ENCODE data around the gene R3HCC1L.
"Not testable (repeated sequence)": the region's sequence is repeated elsewhere in the genome, so short reads cannot be mapped to it uniquely, and the experiment has no call there.

Gene R3HCC1L

DNA sequence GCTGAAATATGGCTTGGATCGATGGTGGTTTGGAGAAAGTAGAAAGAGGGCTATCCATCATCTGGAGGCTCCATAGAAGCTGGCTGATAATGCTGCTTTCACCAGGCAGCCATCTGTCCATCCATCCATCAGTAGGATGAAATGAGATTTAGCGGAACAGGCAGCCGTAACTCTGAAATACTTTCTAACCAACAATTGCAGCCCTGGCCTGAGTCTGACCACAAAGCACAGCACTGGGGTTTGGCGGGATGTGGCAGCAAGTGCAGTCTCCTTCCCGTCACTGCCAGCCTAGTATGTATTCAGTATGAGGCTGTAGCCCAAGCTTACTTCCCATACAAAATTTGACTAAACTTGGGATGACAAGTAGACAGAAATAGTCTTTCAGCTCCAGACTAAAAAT is 38.0 kb downstream of the R3HCC1L start:
- no peak for DNase-seq (ENCODE audit: low spot score)

DNA sequence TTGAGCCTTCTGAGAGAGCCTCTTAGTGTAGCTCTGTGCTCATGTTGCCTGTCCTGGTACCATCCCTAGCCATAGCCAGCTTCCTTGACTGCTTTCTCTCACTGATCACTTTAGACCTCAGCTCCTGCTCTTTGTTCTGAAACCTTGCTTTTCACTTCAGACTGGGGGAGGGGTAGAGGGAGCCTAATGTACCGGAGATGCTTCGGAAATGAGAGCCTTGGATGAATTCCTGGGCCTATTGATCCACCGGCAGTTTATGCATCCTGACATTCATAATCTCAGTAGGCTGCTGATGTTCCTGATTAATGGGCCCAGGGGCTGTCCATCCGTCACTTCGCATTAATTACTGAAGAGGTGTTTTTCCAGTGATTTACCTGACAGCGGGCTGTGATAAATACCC is 38.8 kb downstream of the R3HCC1L start:
- DNase-seq (ENCODE audit: low spot score), result no peak

- not testable (repeated sequence) for DNase-seq (ENCODE audit: low spot score)
These were observed 48.0 kb downstream of the R3HCC1L start for GRCh38 chr10:98182351-98182915.

DNA sequence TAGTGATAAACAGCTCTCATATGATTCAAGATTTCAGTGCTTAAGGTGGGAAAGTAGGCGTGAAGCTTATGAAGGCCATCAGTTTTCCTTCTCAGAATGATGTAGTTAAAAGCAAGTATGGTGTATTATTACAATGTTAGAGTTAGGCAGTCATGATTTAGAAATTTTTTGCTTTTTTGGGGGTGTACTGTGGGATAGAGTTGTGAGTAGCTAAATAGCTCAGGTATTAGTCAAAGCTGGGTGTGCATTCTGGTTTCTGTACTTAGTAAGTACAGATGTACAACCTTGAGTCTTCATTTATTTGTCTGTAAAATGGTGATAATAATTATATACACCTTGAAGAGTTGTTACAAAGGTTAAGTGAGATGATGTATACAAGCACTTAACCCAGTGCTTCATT is 52.2 kb downstream of the R3HCC1L start:
- no peak for DNase-seq (ENCODE audit: low spot score)

GRCh38 chr10:98190773-98191172 is 56.3 kb downstream of the R3HCC1L start:
- not testable (repeated sequence) for DNase-seq (ENCODE audit: low spot score)

DNA sequence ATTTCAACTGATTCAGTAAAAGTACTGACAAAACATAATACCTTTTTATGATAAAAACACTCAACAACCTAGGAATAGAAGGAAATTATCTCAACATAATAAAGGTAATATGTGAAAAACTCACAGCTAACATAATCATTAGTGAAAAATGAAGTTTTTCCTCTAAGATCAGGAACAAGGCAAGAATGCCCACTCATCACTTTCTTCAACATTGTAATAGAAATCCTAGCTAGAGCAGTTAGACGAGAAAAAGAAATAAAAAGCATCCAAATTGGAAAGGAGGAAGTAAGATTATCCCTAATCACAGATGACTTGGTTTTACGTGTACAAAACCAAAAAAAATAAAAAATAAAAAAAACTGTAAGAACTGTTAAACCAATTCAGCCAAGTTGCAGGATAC is 58.6 kb downstream of the R3HCC1L start:
- DNase-seq (ENCODE audit: low spot score), result no peak

GRCh38 chr10:98194633-98195032 is 60.2 kb downstream of the R3HCC1L start:
- DNase-seq (ENCODE audit: low spot score), result no peak

- no peak for DNase-seq (ENCODE audit: low spot score)
These were observed 60.7 kb downstream of the R3HCC1L start for GRCh38 chr10:98195120-98195519.

- DNase-seq (ENCODE audit: low spot score), result no peak
These were observed 62.5 kb downstream of the R3HCC1L start for GRCh38 chr10:98196985-98197384.

DNA sequence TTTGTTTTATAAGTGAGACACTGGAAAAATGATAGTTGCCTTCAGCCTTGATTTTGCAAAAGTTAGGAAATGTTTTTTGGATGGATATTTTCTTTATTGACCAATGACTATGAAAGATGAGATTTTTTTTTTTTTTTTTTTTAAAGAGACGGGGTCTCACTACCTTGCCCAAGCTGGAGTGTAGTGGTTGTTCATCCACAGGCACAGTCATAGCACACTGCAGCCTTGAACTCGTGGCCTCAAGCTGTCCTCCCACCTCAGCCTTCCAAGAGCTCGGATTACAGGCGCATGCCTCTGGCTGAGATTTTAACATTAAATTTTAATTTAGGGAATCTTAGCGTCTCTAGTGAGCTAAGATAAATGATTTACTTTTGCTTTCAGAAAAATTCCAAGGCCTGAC is 67.3 kb downstream of the R3HCC1L start:
- DNase-seq (ENCODE audit: low spot score), result no peak

DNA sequence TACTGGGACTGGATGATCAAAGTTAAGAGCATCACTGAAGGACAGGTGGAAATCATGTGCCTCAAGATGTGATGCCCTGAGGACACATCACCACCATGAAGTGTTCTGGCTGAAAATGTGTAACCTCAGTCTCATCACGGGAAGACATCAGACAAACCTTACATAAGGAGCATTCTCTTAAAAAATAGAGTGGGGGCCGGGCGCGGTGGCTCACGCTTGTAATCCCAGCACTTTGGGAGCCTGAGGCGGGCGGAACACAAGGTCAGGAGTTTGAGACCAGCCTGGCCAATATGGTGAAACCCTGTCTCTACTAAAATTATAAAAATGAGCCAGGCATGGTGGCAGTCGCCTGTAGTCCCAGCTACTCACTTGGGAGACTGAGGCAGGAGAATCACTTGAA is 67.9 kb downstream of the R3HCC1L start:
- DNase-seq (ENCODE audit: low spot score), result no peak

DNA sequence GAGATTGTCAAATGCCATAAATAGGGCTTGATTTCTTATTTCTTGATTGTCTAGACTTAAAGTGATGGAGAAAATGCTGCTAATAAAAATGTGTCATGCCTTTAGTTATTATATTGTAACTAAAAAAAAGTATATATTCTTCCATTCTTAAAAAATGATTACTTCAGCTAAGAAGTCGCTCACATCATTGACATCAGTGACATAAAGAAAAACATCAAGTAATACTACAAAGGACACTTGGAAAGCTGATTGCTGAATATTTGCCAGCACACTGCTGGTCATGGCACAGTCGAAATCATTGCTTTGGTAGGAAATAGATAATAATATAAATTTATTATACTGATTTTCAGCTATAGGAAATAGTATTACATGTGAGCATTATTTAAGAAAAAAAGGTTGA is 70.9 kb downstream of the R3HCC1L start:
- no peak for DNase-seq (ENCODE audit: low spot score)

DNA sequence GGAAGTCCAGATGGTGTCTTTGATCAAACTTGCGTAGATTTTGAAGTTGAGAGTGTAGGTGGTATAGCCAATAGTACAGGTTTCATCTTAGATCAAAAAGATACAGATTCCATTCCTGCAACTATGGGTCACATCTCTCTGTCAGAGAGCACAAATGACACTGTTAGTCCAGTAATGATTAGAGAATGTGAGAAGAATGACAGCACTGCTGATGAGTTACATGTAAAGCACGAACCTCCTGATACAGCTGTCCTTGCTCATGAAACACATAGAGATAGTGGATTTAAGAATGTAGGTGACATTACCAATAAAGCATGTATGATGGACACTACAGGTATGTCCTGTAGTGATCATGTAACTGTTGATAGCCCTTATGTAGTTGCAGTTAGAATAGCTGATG is 74.5 kb downstream of the R3HCC1L start:
- no peak for DNase-seq (ENCODE audit: low spot score)

GRCh38 chr10:98209441-98209840 is 75.0 kb downstream of the R3HCC1L start:
- no peak for DNase-seq (ENCODE audit: low spot score)

DNA sequence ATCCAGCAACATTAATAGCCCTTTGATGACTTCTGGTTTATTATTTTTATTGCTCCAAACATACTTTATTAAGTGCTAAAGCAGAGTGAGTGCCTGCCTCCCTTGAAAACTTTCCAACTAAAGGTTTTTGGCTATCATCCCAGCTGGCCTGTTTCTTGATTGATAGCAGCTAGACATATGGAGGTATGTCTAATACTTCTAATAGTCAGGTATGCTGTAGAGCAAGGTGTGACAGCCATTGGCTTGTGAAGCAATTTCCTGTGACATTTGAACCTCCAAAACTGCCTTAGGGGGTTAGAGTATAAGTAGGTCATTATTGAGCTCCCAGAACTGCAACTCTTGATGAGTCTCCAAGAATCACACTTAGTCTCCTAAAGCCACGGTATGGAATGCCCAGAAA is 77.7 kb downstream of the R3HCC1L start:
- DNase-seq (ENCODE audit: low spot score), result no peak

GRCh38 chr10:98213740-98214139 is 79.3 kb downstream of the R3HCC1L start:
- no peak for DNase-seq (ENCODE audit: low spot score)

- DNase-seq (ENCODE audit: low spot score), result no peak
These were observed 80.9 kb downstream of the R3HCC1L start for GRCh38 chr10:98215373-98215772.

- DNase-seq (ENCODE audit: low spot score), result no peak
These were observed 83.3 kb downstream of the R3HCC1L start for GRCh38 chr10:98217801-98218200.

DNA sequence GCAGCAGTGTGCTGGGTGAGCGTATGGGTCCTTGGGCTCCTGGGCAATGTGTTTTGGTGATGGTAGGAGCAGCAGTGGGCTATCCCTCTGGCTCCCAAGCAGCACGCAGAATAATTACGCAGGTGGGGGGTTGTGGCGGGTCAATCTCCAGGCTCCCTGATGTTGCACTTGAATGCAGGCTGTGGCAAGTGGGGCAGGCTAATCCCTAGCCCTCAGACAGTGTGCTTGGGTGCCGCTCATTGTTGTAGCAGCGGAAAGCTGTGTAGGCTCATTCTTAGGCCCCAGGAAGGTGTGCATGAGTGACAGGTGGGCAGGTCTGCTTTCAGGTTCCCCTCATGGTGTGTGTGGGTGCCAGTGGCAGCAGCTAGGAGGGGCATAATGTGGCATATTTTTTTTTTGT is 89.4 kb downstream of the R3HCC1L start:
- no peak for DNase-seq (ENCODE audit: low spot score)

DNA sequence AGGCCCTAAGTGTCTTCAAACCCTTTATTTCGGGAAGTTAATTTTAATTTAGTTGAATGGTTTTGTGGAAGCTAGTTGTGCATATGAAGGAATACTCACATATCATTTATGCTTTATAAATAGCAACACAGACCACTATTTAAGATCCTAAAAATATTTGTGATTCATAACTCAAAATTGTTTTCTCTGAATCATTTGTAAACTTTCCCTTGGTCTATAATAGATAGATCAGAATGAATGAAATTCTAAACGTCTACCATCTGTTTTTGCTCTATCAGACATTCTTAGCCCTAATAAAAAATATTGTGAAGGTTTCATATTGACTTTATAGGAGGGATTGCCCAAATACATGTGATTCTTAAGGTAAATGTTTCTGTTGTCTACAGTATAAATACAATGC is 90.1 kb downstream of the R3HCC1L start:
- no peak for DNase-seq (ENCODE audit: low spot score)

DNA sequence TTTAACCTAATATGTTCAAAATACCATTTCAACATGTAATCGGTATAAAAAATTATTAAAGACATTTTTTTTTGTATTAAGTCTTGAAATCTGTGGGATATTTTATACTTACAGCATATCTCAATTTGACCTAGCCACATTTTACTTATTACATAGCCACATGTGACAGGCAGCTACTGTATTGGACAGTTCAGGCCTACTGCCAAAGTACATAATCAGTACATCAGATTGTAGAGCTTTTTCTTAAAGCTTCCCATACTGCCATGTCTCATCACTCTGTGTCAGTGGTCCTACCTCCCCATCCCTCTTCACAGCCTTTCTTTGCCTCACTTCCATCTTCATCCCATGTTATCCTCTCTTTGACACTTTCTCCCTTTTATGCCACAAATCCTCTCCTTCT is 90.5 kb downstream of the R3HCC1L start:
- no peak for DNase-seq (ENCODE audit: low spot score)

DNA sequence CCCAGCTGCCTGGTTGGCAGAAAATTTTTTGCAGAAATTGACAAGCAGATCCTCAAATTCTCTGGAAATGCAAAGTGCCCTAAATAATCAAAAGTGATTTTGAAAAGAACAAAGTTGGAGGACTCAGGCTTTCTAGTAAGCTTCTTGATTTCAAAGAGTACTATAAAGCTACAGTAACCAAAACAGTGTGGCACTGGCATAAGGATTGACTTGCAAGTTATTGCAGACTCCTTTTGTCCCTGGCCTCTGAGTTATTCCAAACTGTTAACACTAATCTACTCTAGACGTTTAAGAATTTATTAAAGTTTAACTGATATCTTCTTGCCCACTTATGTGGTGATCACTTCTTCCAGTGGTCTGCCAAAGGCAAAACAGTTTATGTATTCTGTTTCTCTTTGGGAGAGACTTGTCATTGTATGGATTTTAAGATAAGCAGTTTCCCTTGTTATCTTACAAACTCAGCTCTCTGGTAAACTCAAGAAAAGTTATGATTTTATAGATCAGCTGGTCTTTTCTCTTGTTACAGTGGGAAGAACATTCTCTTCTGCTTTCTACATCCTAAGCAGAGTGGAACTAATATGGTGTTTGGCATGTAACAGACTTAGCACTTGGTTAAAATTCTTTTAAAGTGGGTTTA is 92.2 kb downstream of the R3HCC1L start:
- DNase-seq (ENCODE audit: low spot score), result no peak

DNA sequence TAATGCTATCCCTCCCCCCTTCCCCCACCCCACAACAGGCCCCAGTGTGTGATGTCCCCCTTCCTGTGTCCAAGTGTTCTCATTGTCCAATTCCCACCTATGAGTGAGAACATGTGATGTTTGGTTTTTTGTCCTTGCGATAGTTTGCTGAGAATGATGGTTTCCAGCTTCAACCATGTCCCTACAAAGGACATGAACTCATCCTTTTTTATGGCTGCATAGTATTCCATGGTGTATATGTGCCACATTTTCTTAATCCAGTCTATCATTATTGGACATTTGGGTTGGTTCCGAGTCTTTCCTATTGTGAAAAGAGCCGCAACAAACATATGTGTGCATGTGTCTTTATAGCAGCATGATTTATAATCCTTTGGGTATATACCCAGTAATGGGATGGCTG is 93.3 kb downstream of the R3HCC1L start:
- not testable (repeated sequence) for DNase-seq (ENCODE audit: low spot score)

DNA sequence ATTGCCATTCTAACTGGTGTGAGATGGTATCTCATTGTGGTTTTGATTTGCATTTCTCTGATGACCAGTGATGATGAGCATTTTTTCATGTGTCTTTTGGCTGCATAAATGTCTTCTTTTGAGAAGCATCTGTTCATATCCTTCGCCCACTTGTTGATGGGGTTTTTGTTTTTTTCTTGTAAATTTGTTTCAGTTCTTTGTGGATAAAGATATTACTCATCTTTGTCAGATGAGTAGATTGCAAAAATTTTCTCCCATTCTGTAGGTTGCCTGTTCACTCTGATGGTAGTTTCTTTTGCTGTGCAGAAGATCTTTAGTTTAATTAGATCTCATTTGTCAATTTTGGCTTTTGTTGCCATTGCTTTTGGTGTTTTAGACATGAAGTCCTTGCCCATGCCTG is 93.8 kb downstream of the R3HCC1L start:
- not testable (repeated sequence) for DNase-seq (ENCODE audit: low spot score)
